GM18520 (cell line): ENCODE measurements around the gene KNOP1.

Experiments used
- ATAC-seq: cut with Tn5 transposase; IDR thresholded peaks from one replicate; pipeline ENCODE4 v1.9.1; 2021; ENCODE audit not compliant: unreplicated experiment

KNOP1 gene

DNA sequence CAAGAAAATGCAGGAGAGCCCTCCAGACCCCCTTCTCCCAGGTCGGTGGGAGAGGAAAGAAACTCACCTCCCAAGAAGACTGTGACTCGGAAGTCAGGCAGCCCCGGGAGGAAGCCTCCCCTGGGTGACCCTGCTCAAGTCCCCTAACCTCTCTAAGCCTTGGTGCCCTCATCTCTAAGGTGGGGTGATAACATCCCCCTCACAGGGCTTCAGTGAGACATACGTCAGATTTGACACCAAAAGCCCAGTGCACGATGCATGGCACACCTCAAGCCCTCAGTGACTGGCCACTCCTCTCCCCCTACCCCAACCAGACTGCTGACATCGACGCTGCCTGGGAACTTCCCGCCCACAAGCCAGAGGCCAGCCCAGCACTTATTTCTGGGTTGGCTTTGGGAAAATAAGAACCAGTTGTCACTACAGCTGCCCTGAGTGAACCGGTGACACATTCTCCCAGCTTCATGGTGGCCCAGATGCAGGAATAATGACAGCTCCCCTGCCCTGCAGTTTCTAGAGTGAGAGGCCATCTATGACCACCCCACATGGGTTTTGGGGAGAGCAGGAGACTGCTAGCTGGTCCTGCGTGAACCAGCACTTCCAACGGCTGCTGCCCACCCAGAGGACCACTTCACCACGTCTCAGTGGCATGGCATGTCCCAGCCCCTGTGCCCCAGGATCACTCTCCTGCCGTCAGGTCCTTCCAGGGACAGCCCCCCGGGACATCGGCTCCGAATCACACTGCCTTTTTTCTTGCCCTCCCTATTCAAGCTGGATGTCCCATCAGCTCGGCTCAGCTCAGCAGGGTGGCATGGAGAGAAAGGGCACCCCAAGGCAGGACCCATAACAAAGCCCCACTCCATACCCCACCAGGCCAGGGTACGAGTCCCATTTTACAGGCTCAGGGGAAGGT, 9.5 kb downstream of the KNOP1 start:
- no peak for ATAC-seq

DNA sequence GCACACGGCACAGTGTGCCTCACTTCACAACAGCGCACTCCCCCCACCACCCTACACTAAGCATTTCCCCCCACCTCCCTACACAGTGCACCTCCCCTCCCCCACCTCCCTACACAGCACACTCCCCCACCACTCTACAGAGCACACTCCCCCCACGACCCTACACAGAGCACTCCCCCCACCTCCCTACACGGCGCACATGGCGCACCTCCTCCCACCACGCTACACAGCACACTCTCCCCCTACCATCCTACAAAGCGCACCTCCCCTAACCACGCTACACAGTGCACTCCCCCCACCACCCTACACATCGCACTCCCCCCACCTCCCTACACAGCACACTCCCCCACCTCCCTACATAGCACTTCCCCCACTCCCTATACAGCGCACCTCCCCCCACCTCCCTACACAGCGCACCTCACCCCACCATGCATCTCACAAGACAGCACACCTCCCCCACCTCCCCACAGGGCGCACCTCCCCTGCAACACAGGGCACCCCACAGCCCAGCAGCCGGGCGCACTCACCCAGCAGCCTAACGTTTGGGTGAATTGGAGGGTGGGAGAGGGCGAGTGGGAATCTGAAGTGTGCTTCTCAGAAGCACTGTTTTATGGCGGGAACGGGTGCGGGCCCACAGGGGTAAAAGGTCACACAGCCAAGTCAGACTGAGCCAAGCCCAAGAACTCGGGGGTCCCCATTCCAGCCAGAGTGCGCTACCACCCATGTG, 10.3 kb downstream of the KNOP1 start:
- ATAC-seq: no peak

DNA sequence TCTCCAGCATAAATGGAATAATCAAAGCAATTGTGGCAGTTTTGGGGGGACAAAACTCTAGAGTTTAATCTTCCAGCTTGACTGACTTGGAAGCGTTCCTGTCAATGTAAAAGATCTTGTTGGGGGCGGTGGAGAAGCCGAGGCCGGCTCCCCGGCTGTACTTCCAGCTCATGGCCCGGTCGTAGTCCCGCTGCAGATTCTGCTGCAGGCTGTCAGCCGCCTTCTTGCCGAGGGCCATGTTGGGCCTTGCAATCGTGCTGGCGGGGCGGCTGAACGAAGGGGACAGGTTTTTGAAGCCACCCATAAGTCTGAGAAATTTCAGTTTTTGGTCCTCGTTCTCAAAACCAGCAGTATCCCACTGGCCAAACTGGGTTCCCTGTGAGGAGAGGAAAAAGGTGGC, 11.2 kb downstream of the KNOP1 start:
- no peak for ATAC-seq

DNA sequence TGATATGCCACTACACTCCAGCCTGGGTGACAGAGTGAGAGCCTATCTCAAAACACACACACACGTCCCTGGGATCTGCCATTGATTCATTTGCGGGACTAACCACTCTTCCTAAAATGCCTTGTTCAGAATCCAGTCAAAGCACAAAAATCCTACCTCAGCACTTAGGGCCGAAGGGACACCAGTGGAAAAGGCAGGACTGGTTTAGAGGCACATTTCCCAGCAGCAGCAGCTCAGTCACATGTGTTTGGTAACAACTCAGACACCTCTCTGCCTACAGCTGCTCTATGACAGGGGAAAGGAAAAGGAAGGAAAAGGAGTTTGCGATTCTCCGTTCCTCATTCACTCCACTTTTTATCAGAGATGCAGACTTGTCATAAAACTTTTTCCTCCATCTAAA, 12.2 kb downstream of the KNOP1 start:
- ATAC-seq: no peak

DNA sequence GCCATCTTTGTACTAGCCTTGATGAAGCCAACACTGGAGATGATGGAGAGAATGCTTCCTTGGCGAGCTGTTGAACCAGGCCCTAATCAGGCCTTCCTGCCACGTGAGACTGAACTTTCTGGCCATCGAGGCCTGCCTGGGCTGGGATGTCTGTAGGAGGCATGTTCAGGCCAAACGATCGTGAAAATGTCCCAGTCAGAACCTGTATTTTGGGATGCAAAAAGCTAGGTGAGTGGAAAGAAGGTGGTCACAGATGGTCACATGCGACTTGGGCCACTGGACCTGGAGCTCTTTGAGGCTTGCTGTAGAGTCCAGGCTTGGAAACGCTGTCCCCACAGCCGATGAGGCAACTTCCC, 12.9 kb downstream of the KNOP1 start:
- no peak for ATAC-seq

DNA sequence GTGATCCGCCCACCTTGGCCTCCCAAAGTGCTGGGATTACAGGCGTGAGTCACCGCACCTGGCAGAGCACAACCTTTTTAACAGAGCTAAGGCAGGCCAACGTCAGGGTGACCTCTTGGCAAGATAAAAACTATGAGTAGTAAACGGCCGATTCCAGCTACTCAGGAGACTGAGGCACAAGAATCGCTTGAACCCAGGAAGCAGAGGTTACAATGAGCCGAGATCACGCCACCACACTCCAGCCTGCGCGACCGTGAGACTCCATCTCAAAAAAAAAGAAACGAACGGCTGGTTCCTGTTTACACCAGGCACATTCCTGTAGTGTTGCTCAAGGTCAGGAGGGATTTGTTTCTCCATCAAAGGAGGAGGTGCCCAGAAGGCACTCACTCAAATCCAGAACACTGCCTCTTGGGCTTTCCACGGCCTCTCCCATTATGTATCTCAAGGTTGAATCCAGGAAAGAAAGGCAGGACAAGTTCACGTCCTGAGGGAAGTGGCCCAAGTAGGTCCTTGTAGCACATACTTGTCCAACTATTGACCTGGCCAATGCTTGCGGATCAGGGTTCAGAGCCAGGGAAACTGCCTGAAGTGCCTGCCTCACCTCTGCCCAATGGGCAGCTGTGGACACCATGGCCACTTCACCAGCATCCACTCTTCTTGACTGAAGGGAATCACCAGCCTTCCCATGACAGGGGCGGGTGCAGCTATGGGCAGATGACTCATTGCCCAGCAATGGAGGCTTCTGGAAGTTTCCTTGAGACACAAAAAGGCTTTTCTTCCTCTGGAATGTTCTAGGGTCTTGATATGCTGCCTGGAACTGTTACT, 13.5 kb downstream of the KNOP1 start:
- no peak for ATAC-seq

DNA sequence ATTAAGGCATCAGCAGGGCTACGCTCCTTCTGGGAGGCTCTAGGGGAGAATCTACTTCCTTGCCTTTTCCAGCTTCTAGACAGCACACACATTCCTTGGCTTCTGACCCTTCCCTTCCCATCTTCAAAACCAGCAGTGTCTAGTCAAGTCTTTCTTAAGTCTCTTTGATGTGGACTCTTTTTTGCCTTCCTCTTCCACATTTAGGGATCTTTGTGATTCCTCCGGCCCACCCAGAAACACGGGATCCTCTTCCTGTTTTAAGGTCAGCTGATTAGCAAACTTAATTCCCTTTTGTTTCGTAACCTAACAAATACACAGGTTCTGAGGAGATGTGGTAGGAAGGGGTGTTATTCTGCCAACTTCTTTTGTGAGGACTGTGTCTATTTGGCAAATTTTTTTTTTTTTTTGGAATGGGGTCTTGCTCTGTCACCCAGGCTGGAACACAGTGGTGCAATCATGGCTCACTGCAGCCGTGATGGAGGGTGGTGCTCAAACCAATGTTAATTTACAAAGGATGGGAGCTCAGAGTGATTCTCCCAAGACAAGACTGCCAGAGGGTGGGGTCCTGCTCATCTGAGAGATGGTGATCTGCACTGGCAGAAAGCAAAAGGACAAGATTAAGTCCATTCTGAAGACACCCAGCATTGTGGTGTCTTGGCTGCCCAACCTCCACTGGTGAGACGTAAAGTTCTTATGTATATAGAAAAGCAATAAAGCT, 14.7 kb downstream of the KNOP1 start:
- no peak for ATAC-seq

DNA sequence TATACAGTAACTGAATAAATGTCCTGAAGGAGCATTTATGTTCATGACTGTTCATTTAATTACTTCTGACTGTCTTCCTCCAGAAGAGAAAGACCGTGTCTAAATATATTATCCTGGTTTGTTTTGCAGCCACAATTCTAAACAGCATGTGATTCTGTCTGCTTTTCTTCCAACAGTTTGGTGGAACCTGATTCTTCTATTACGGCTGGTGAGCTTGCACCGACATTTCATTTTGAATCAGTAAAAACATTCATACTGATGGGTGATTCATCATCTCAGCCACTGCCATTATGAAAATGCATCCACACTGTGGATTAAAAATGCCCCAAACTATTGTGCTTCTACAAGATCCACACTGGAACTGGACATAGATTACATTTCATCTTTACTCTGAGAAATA, 16.9 kb downstream of the KNOP1 start:
- ATAC-seq: no peak

DNA sequence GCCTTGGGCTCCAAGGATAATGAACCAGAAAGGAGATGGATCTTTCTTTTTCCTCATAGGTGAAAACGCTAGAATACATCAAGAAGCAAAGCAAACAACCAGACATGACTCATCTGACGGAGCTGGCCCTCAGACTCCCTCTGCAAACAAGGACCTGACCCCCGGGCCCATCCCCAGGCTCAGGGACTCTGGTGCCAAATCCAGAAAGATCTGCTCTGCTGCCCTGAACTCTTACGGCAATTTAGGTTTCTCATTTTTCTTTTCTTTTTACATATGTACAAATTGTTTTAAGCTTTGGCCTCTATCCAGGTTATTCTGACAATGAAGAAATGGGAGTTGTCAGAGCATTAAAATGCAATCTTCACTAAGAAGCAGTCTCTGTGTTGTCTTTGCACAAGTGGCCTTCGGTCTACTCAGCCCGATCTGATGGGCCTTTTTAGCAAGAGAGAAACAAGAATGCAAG, 17.7 kb downstream of the KNOP1 start:
- no peak for ATAC-seq

DNA sequence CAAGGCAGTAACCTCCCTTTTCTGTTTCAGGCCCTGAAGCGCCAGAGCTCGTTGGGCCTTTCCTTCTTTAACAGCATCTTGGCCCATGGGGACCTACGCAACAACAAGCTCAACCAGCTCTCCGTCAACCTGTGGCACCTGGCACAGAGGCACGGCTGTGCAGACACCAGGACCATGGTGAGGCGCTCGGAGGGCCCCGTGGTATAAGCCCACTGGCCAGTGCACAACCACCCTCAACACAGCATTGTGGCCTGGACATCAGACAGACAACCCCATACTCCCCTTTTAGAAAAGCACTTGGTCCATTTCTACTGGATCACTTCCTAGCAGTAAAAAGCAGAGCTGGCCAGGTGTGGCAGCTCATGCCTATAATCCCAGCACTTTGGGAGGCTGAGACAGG, 18.6 kb downstream of the KNOP1 start:
- ATAC-seq: no peak

DNA sequence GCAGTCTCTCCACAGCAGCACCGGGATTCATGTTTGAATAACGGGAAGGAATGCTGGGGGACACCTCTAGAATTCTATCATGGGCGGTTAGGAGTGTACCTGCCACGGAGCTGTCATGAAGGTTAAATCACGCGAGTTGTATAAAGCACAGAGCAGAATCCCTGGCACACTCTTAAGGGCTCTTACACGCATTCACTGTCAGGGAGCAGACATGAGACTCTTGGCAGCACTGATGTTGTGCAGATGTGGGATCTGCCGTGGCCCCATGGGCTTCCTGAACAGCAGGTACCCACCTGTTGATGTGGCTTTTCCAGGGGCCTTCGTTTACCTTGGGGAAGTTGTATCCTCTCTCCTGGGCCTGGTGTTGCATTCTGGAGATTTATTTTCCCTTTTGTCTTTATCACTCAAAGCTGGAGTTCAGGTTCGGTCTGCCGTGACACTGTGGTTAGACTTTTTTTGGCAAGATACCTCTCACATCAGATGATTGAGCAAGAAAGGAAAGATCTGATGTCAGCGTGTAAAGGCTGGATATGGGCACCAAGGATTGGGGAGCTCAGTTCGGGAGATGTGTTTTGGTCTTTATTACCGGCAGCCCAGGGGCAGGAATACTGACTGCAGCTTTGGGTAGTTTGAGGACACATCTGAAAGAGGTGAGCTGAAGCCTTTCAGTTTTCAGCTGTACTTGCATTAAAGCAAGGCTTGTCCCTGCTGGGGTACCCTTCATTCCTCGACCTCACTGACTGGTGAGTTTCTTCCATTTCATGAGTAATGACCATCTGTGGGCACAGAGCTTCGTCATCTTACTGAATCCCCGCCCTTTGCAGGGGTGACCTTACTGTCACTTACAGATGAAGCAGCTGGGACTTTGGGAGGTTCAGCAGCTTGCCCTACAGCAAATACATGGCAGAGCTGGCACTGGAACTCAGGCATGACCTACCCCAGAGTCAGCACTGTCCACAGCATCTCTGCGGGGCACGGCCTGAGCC, 19.3 kb downstream of the KNOP1 start:
- no peak for ATAC-seq

DNA sequence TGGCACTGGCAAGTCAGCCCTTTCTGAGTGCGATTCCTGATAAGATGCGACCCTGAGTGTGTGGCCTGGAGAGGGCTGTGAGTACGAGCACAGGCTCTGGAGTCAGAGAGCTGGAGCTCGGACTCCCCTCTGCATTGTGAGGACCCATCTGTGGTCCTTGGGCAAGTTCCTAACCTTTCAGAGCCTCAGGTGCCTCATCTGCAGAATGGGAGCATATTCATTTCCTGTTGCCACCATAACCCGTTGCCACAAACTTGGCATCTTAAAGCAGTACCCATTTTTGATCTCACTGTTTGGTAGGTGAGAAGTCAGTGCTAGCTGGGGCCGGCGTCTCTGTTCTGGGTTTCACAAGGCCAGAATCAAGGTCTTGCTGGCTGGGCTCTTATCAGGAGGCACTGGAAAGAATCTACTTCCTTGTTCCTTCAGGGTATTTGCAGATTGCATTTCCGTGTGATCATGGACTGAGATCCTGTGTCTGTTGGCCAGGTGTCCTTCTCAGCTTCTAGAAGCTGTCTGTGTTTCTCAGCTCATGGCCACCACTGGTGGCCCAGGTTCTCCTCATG, 20.2 kb downstream of the KNOP1 start:
- ATAC-seq: no peak

DNA sequence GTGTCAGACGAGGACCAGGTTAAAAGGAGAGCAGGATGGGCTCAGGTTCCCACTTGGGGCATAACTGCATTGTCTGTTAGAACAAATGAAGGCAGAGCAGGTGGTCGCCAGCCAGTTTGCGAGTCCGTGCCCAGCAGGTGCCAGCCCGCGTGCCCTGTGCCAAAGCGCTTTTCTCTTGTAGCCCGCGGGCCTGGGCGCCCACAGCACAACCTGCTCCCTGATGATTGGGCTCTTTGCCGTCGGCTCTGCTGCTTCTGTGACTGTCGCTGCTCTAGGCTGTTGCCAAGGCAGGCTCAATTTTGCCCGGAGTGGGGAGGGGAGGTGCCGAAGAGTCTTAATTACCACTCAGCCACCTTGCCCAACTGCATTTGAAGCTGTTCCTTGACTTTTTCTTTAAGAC, 21.1 kb downstream of the KNOP1 start:
- no peak for ATAC-seq

DNA sequence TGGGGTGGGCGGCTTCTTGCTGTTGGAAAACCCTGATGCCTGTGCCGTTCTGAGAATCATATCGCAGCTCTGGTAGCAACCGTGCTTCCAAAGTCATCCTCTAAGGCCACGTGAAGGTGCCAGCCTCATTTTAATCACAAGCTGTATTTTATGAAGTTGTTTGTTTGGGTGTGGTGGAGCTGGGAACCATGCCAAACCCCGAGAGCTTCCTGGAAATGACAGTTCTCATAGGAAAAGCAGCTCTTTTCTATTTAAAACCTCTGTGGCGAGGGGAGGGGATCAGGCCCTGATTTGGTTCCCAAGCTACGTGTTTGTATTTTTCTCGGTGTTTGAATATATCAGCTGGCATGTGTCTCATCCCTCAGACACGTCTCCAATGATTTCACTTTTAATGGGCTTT, 21.7 kb downstream of the KNOP1 start:
- no peak for ATAC-seq

DNA sequence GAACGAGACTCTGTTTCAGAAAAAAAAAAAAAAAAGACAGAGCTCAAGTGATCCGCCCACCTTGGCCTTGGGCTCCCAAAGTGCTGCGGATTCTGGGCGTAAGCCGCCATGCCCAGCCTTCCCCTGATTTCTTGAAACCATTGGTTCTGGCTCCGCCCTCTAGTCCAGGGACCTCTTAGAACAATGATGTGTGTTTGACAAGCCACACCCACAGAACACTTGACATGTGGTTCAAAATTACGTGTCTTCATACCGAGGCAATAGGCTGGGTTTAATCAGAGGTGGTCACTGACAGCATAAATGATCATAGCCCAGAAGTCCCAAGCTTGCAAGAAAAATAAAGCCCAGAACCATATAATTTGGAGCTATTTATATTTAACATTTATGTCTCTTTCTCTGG, 23.0 kb downstream of the KNOP1 start:
- ATAC-seq: no peak

DNA sequence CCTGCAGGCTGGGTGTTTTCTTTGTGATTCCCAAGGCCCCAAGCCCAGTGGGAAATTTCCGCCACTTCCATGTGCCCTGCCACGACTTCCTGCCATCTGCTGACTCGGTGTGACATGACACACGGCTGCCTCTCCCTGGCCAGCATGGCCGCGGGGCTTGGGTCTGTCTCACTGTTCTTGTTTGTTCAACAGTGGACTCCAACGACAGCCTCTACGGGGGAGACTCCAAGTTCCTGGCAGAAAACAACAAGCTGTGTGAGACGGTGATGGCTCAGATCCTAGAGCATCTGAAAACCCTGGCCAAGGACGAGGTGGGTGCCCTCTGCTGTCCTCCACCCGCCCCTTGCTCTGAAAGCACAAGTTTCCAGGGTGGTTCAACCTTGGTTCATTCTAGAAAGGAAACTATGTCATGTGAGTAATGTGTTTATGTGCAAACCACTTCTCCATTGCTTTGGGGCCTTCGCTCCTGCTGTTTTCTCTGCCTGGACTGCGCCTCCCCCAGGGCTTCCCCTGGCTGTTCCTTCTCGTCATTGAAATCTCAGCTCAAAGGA, 26.8 kb downstream of the KNOP1 start:
- no peak for ATAC-seq

DNA sequence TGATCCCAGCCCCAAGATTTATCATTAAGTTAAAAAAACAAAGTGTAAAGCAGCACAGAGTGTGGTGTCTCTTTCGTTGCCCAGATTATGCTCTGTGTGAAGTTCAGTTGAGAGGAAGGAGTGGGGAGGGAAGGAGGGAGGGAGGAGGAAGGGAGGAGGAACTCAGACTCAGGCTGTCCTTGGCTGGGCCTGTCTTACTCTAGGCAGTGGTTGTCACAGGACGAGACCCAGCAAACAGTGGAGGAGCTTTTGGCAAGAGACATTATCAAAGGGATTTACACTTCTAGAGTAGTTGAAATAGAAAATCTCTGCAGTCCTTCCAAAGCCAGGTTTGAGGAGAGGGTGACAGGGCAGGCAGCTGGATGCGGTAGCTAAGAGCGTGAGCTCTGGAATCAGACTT, 27.8 kb downstream of the KNOP1 start:
- no peak for ATAC-seq

DNA sequence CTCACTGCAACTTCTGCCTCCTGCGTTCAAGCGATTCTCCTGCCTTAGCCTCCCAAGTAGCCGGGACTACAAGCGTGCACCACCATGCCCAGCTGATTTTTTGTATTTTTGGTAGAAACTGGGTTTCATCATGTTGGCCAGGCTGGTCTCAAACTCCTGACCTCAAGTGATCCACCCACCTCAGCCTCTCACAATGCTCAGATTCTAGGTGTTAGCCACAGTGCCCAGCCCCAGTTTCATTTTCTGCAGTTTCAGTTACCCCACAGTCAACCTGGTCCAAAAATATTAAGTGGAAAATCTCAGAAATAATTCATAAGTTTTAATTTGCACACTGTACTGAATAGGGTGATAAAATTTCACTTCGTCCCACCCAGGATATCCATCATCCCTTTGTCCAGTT, 28.7 kb downstream of the KNOP1 start:
- no peak for ATAC-seq

DNA sequence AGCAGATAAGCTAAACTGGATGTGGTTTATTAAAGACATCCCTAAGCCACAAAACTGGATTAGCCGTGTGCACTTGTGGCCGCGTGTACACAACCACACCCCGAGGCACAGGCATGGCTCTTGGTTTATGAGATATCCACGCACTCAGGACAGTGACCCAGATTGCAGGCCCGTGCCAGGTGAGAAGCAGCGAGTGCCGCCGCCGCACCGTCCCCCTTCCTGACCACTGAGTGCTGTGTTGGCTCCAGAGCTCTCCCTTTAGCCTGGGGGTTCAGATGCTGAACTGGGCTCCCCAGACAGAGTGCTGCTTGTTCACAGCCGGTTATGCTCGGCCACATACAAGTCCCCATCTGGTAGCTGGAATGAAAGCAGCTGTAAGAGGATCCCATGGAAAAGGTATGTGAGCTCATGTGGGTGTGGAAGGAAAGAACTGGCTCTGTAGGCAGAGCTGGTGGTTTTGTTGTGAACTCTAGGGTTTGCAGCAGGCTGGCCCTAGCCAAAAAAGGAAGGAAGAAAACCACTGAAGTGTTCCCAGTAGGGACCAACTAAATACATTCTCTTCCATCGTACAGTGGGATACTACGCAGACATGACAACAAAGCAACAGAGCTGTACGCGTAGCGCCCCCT, 29.5 kb downstream of the KNOP1 start:
- no peak for ATAC-seq
